HG02798 (cell line): ENCODE data around the gene ZNF534.
"Not testable (repeated sequence)": the region's sequence is repeated elsewhere in the genome, so short reads cannot be mapped to it uniquely, and the experiment has no call there.

Experiments
- ATAC-seq: cut with Tn5 transposase; IDR thresholded peaks from one replicate; pipeline ENCODE4 v1.9.1; 2021; ENCODE audit warnings: mild to moderate bottlenecking; ENCODE audit not compliant: unreplicated experiment, poor library complexity

The ZNF534 gene

GRCh38 chr19:52494518-52494917 lies 65.6 kb downstream of the ZNF534 start:
- no peak for ATAC-seq

GRCh38 chr19:52498571-52498970 lies 69.6 kb downstream of the ZNF534 start:
- no peak for ATAC-seq

GRCh38 chr19:52500474-52500873 lies 71.5 kb downstream of the ZNF534 start:
- ATAC-seq: not testable (repeated sequence)

GRCh38 chr19:52500991-52501390 lies 72.0 kb downstream of the ZNF534 start:
- not testable (repeated sequence) for ATAC-seq
